ENCODE measurements around the gene RPS6KA6. TPM values are rescaled to one million over a fixed set of nuclear protein-coding genes. Genes with fewer than 3 reads are reported as not detected.
A peak's percentile ranks its signal among the peaks of the same experiment; 100 is the strongest.

The RPS6KA6 gene
- total RNA-seq, 1 donor from 2014 or later = 1.5 TPM

- TF ChIP-seq, protein P1, sequence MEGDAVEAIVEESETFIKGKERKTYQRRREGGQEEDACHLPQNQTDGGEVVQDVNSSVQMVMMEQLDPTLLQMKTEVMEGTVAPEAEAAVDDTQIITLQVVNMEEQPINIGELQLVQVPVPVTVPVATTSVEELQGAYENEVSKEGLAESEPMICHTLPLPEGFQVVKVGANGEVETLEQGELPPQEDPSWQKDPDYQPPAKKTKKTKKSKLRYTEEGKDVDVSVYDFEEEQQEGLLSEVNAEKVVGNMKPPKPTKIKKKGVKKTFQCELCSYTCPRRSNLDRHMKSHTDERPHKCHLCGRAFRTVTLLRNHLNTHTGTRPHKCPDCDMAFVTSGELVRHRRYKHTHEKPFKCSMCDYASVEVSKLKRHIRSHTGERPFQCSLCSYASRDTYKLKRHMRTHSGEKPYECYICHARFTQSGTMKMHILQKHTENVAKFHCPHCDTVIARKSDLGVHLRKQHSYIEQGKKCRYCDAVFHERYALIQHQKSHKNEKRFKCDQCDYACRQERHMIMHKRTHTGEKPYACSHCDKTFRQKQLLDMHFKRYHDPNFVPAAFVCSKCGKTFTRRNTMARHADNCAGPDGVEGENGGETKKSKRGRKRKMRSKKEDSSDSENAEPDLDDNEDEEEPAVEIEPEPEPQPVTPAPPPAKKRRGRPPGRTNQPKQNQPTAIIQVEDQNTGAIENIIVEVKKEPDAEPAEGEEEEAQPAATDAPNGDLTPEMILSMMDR (conservative IDR thresholded peaks at IDR 0.05; ENCODE audit: low read depth, low read length) = no peak
- H3K4me3 ChIP-seq (ENCODE audit: low read depth, low read length) = no peak overlapping the region
- DNase-seq (ENCODE audit: low read depth) = no peak
Measured at GRCh38 chrX:84216406-84216805, 28.4 kb upstream of the RPS6KA6 start.

- no peak for DNase-seq (ENCODE audit: low read depth)
- H3K4me3 ChIP-seq (ENCODE audit: low read depth, low read length) = no peak overlapping the region
- TF ChIP-seq, protein P1 (conservative IDR thresholded peaks at IDR 0.05; ENCODE audit: low read depth, low read length) = no peak
Measured at GRCh38 chrX:84205276-84205675, 17.3 kb upstream of the RPS6KA6 start.

DNA sequence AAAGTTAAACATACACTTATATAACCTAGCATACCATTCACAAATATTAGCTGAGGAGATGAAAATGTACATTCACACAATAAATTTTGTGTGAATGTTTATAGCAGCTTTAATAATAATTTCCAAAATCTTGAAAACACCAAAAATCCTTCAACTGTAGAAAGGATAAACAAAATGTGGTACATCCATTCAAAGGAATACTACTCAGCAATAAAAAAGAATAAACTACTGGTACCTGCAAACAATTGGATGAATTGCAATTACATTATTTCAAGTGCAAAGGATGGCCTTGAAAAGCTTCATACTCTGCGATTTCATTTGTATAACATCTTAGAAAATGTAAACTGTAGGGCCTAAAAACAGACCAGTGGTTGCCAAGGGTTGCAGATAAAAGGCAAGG is 11.7 kb upstream of the RPS6KA6 start:
- DNase-seq (ENCODE audit: low read depth) = no peak
- TF ChIP-seq, protein P1 (conservative IDR thresholded peaks at IDR 0.05; ENCODE audit: low read depth, low read length) = no peak
- no peak overlapping the region for H3K4me3 ChIP-seq (ENCODE audit: low read depth, low read length)

DNA sequence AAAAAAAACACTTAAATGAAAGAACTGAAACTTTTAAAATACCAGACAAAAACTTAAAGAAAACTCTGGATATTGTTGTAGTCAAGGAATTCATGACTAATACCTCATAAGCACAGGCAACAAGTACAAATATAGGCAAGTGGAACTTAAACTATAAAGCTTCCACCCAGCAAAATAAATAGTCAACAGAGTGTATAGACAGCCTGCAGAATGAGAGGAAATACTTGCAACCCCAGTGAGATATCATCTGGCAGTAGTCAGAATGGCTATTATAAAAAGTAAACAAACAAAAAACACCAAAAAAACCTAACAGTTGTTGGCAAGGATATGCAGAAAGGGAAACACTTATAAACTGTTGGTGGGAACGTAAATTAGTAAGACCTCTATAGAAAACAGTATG is 9.6 kb upstream of the RPS6KA6 start:
- TF ChIP-seq, protein P1 (conservative IDR thresholded peaks at IDR 0.05; ENCODE audit: low read depth, low read length) = no peak
- DNase-seq (ENCODE audit: low read depth) = no peak
- no peak overlapping the region for H3K4me3 ChIP-seq (ENCODE audit: low read depth, low read length)

GRCh38 chrX:84192006-84192405 is 4.0 kb upstream of the RPS6KA6 start:
- no peak overlapping the region for H3K4me3 ChIP-seq (ENCODE audit: low read depth, low read length)
- TF ChIP-seq, protein P1 (conservative IDR thresholded peaks at IDR 0.05; ENCODE audit: low read depth, low read length) = no peak
- no peak for DNase-seq (ENCODE audit: low read depth)

DNA sequence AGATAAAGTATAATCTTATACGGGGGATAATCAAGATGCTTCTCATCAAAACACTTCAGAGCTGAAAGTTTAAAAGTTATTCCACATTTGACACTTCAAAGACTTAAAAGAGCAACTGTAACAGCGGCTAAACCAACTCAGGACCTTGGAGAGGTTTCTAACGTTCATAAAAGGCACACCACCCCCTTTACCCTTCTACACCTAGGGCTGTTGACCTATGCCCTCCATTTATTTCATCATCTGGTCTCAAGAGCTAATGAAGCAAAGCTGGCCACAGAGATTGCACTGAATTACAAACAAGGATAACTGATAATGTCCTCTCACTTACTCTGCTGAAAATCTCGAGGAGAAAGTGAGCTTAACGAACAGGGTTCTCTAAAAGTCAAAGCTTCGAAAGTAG is 1.1 kb upstream of the RPS6KA6 start:
- no peak overlapping the region for H3K4me3 ChIP-seq (ENCODE audit: low read depth, low read length)
- TF ChIP-seq, protein P1 (conservative IDR thresholded peaks at IDR 0.05; ENCODE audit: low read depth, low read length) = no peak
- DNase-seq (ENCODE audit: low read depth) = no peak

DNA sequence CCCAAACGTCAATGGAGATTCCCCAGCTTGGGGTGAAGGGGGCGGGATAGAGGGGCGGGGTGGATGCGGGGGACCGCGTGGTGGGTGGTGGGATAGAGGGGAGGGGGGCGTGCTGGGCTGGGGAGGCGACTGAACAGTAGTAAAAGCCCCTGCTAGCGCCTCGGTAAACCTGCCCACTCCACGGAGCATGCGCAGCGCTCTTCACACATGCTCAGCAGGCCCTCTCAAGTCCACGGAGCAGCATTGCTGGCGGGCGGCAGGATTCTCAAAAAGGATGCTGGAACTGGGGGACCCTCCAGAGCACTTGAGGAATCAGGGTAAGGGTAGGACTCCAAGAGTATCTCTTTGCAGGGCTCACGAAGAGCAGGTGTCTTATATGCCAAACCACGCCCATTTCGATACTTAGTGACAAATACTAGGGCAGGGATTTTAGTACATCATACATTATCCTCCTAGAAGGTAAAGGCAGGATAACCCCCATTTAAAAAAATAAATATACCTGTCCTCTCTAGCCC is 378 bp upstream of the RPS6KA6 start:
- TF ChIP-seq, protein P1 (conservative IDR thresholded peaks at IDR 0.05; ENCODE audit: low read depth, low read length) = no peak
- DNase-seq (ENCODE audit: low read depth) = no peak
- H3K4me3 ChIP-seq (ENCODE audit: low read depth, low read length) = peak overlapping the region; percentile 59
